ENCODE measurements around the gene DECR2.

DECR2 gene

GRCh38 chr16:440627-441026 is 38.9 kb downstream of the DECR2 start:
- DNase-seq (ENCODE audit: extremely low read depth in 1 of 2, low read depth in 1 of 2) = no peak

GRCh38 chr16:441447-441846 is 39.8 kb downstream of the DECR2 start:
- no peak for DNase-seq (ENCODE audit: extremely low read depth in 1 of 2, low read depth in 1 of 2)

- no peak for DNase-seq (ENCODE audit: extremely low read depth in 1 of 2, low read depth in 1 of 2)
These were observed 41.3 kb downstream of the DECR2 start for GRCh38 chr16:442976-443375.

GRCh38 chr16:444027-444426 is 42.3 kb downstream of the DECR2 start:
- DNase-seq (ENCODE audit: extremely low read depth in 1 of 2, low read depth in 1 of 2) = no peak

- DNase-seq (ENCODE audit: extremely low read depth in 1 of 2, low read depth in 1 of 2) = no peak
These were observed 43.9 kb downstream of the DECR2 start for GRCh38 chr16:445566-445965.

GRCh38 chr16:450385-450784 is 48.7 kb downstream of the DECR2 start:
- DNase-seq (ENCODE audit: extremely low read depth in 1 of 2, low read depth in 1 of 2) = no peak

GRCh38 chr16:450785-451512 is 49.3 kb downstream of the DECR2 start:
- no peak for DNase-seq (ENCODE audit: extremely low read depth in 1 of 2, low read depth in 1 of 2)

GRCh38 chr16:454397-454940 is 52.8 kb downstream of the DECR2 start:
- DNase-seq (ENCODE audit: extremely low read depth in 1 of 2, low read depth in 1 of 2) = no peak

- DNase-seq (ENCODE audit: extremely low read depth in 1 of 2, low read depth in 1 of 2) = no peak
These were observed 53.8 kb downstream of the DECR2 start for GRCh38 chr16:455453-455852.

- no peak for DNase-seq (ENCODE audit: extremely low read depth in 1 of 2, low read depth in 1 of 2)
These were observed 55.3 kb downstream of the DECR2 start for GRCh38 chr16:456891-457483.

GRCh38 chr16:457732-458400 is 56.2 kb downstream of the DECR2 start:
- no peak for DNase-seq (ENCODE audit: extremely low read depth in 1 of 2, low read depth in 1 of 2)

GRCh38 chr16:459761-460160 is 58.1 kb downstream of the DECR2 start:
- DNase-seq (ENCODE audit: extremely low read depth in 1 of 2, low read depth in 1 of 2) = no peak

- no peak for DNase-seq (ENCODE audit: extremely low read depth in 1 of 2, low read depth in 1 of 2)
These were observed 59.1 kb downstream of the DECR2 start for GRCh38 chr16:460787-461186.

All from activated CD8-positive, alpha-beta memory T cell treated with anti-CD3 and anti-CD28 coated beads for 1 hour (primary cell).